BJ (cell line): ENCODE results near the gene PBX3. TPM values are rescaled to one million over a fixed set of nuclear protein-coding genes. Genes with fewer than 3 reads are reported as not detected.

Source experiments
- CTCF ChIA-PET: fragments of 350-600 bp; formaldehyde crosslinking; extraction: SDS; loops from one replicate; lab custom pipeline; 2021; ENCODE audit warnings: antibody characterized with exemption, inconsistent platforms; lab: Yijun Ruan, JAX
- POLR2A ChIA-PET: fragments of 300-600 bp; sonication (Branson Sonifier 250); formaldehyde crosslinking; extraction: SDS; loops from one replicate; lab custom pipeline; 2021; ENCODE audit warnings: antibody characterized with exemption; lab: Charles Lee
- DNase-seq: peaks from one replicate; pipeline ENCODE4 v3.0.0-alpha.2; 2011; ENCODE audit warnings: low read depth
- H3K27me3 ChIP-seq: 2 replicates; pipeline ENCODE4 v1.6.0; 2011; ENCODE audit warnings: low read length; ENCODE audit not compliant: control insufficient read depth, insufficient read depth
- H3K36me3 ChIP-seq: 2 replicates; pipeline ENCODE4 v1.5.1; 2011; ENCODE audit warnings: low read length; ENCODE audit not compliant: control insufficient read depth, insufficient read depth
- H3K4me3 ChIP-seq: 2 replicates; pipeline ENCODE4 v1.5.1; 2011; ENCODE audit warnings: low read depth, mild to moderate bottlenecking, control low read depth, low read length
- polyA plus RNA-seq: library from polyadenylated mRNA; depleted of rRNA; stranded (reverse); fragments of >200 nt; gene quantifications from 2 replicates; pipeline ENCODE4 v1.2.3, GENCODE V29; 2011
- TF ChIP-seq, protein P1 (sequence below): IDR thresholded peaks from 2 replicates; pipeline ENCODE4 v1.5.1; 2011; ENCODE audit warnings: low read depth, mild to moderate bottlenecking, control low read depth, inconsistent platforms, low read length, moderate library complexity; ENCODE audit not compliant: insufficient read depth

PBX3 gene
- polyA plus RNA-seq, 1 experiment, result 27.9 TPM

DNA sequence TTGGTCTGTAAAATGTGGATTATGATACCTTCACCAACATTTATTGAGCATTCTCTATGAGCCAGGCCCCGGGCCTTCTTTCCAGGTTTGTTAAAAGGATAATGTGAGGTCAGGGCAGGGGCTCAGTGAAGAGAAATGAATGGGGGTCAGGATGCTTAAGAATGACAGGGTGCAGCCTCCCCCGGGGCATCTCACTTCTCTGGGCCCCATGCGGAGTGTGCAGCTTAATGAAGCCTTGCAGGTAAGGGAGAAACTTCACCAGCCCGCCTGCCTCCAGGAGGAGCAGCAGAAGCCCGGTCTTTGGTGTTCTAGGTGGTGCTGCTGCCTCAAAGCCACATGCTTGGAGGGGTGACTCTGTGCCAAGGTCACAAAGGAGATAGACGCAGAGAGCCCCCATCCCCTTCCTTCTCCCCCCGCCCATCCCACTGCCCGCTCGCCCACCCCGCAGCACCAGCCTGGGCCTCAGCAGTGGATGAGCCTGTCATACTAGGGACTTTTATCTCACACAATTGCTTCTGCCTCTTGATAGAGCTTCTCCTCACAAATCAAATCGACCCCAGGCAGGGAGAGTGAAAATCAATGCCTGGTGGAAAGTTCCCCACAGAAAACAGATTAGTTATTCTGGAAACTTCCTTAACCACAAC lies 244.8 kb downstream of the PBX3 start:
- no peak for DNase-seq

DNA sequence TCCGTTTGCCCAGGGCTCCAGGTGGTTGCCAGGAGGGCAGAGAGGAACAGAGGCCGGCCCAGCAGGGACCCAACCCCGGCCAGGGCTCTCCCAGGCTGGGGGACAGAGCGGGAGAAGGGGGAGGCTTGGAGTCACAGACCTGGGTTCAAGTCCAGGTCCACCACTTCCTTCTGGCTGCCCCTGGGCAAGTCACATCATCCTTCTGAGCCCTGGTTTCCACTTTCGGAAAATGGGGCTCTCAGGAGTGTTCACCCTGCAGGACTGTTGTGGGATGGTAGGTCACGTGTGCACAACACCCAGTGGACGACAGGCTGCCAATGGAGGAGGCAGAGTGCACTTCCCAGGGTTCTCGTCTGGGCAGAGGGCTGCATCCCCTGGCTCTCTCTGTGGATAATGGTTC lies 245.4 kb downstream of the PBX3 start:
- H3K36me3 ChIP-seq, result no peaks in the 10 kb centered on the region
- TF ChIP-seq, protein P1, sequence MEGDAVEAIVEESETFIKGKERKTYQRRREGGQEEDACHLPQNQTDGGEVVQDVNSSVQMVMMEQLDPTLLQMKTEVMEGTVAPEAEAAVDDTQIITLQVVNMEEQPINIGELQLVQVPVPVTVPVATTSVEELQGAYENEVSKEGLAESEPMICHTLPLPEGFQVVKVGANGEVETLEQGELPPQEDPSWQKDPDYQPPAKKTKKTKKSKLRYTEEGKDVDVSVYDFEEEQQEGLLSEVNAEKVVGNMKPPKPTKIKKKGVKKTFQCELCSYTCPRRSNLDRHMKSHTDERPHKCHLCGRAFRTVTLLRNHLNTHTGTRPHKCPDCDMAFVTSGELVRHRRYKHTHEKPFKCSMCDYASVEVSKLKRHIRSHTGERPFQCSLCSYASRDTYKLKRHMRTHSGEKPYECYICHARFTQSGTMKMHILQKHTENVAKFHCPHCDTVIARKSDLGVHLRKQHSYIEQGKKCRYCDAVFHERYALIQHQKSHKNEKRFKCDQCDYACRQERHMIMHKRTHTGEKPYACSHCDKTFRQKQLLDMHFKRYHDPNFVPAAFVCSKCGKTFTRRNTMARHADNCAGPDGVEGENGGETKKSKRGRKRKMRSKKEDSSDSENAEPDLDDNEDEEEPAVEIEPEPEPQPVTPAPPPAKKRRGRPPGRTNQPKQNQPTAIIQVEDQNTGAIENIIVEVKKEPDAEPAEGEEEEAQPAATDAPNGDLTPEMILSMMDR, result no peak
- DNase-seq, result no peak
- ChIA-PET POLR2A (no interaction called here), CTCF (no interaction called here)
- no peak overlapping the region for H3K4me3 ChIP-seq
- H3K27me3 ChIP-seq, result peaks cover 2% of the 10 kb centered on the region

More for the DNA sequence above, 244.8 kb downstream of the PBX3 start:
- Histone ChIP-seq H3K4me3 (no peak overlapping the region), H3K36me3 (no peaks in the 10 kb centered on the region), H3K27me3 (peaks cover 5% of the 10 kb centered on the region)
- ChIA-PET CTCF (no interaction called here), POLR2A (no interaction called here)
- TF ChIP-seq, protein P1, result no peak

DNA sequence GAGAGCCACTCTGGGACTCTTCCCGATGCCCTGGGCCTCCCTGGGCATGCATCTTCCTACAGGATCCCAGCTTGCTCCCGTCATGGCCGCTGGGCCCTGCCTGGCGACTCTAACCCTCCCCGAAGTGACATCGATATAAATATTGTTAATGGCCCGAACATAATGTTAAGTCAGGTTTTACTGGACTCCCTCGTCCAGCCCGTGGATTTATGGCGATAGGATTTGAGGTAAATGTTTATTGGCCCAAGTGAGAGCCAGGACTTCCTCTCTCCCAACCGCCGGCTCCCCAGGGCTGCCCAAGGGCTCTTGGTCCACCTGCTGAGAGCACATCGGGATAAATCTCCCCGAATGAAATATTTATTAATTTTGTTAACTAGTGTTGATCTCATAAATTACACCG lies 246.3 kb downstream of the PBX3 start:
- ChIA-PET CTCF (no interaction called here), POLR2A (no interaction called here)
- H3K4me3 ChIP-seq, result no peak overlapping the region
- H3K36me3 ChIP-seq, result no peaks in the 10 kb centered on the region
- H3K27me3 ChIP-seq, result peaks cover 2% of the 10 kb centered on the region
- TF ChIP-seq, protein P1, result no peak
- DNase-seq, result no peak

DNA sequence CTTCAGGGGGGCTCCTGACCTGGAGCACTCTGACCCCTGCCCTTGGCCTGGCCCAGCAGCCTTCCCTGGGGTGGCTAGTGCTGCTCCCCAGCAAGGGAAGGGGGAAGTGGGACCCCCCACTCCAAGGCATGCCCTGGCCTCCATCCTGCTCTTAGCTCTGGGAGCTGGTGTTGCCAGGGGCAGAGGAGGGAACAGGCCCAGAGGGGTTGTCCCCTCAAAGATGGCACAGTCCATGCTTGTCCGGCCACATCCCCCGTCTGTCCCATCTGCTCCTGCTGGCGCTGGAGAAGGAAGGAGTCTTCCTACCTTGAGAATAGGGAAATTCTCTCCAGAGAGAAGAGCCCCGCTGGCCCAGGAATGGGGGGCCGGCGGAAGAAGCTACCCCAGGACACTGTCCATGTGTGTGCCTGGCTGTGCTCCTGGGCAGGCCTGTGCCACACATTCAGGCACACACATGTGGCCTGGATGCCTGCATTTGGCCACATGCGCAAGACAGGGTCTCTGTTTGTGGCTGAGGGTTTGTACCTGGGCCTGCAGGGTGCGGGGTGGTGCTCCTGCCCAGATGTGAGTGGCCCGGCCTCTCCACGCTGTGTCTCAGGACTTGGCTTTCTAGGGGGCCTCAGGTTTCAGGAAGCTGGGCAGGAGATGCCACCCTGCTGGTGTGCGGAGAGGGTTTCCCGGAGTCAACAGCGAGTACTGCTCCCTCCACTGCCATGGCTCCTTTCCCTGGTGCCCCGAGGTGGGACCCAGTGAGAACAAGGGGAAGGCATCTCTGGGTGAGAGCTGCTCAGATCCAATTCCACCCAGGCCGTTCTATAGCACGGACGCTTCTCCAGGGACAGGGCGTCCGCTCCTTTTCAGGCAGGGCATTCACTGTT lies 247.1 kb downstream of the PBX3 start:
- TF ChIP-seq, protein P1, result no peak
- no peak for DNase-seq
- Histone ChIP-seq H3K4me3 (no peak overlapping the region), H3K27me3 (peaks cover 2% of the 10 kb centered on the region), H3K36me3 (no peaks in the 10 kb centered on the region)
- POLR2A ChIA-PET, result no interaction called here
- CTCF ChIA-PET, result no interaction called here

DNA sequence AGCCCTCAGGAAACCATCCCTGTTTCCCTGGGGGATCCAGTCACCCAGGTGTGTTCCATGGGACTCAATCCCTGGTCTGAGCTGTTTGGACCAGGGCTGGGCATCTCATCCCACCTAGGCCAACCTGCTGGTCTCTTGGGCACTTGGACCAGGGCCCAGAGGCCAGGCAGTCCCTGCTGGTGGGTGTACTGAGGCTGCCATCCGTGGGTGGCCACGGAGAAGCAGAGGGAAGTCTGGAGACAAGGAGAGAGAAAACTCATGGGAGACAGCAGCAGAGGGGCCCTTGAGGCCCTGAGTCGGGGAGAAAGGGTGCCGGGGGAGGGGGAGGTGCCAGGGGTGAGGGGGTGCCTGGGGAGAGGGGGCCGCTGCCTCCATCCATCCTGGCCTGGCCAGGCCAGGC lies 247.8 kb downstream of the PBX3 start:
- Histone ChIP-seq H3K27me3 (peaks cover 2% of the 10 kb centered on the region), H3K4me3 (no peak overlapping the region), H3K36me3 (no peaks in the 10 kb centered on the region)
- CTCF ChIA-PET, result no interaction called here
- TF ChIP-seq, protein P1, result no peak
- no peak for DNase-seq
- POLR2A ChIA-PET, result no interaction called here
